Occipital lobe (tissue), 2 donors: ENCODE data around the gene EPHA10. TPM values are rescaled to one million over a fixed set of nuclear protein-coding genes. Genes with fewer than 3 reads are reported as not detected.
"Not testable (repeated sequence)": the region's sequence is repeated elsewhere in the genome, so short reads cannot be mapped to it uniquely, and the experiment has no call there.

Experiments used
- DNase-seq: peaks from one replicate; lab custom pipeline; 2025; lab: John Stamatoyannopoulos, UW
- total RNA-seq: library from RNA; depleted of rRNA; stranded (reverse); fragments of >200 nt; gene quantifications from one replicate; pipeline ENCODE4 v1.2.3, GENCODE V29; 2014

EPHA10 gene
- total RNA-seq, 1 donor from 2014 or later: 10.1 TPM

DNA sequence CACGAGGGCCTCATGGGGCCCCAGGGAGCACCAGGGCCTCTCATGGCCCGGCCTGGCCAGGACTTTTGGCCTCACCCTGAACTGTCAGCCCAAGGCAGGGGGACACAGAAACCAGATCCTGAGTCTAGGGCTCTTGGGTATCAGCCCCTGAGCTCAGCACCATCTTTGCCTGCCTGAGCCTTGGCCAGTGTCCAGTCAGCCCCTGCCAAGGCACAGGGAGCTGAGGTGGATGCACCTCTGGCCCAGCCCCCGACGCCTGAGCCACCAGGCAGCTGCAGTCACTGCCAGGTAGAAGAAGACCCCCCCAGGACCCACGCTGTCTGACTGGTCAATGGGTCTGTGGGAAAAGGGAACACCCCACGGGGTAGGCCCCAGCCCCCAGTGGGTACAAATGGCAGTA, 47.3 kb downstream of the EPHA10 start:
- DNase-seq: no peak

DNA sequence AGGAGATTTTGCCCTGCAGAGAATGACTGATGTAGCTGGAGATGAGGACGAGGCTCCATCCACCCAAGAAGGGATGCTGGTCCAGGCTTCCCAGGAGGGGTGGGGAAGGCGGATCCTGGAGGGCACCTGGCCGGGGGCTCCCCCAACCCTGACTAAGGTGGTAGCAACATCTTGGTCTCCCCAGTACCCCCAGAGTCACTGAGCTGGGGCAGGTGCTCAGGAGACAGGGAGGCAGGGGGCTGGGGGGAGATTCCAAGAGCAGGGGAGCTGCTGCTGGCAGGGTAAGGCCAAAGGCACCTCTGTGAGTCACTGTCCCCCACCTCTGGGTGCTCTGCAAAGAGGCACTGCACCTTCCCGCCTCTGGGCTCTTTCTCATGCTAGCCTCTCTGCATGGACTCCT, 48.6 kb downstream of the EPHA10 start:
- no peak for DNase-seq

DNA sequence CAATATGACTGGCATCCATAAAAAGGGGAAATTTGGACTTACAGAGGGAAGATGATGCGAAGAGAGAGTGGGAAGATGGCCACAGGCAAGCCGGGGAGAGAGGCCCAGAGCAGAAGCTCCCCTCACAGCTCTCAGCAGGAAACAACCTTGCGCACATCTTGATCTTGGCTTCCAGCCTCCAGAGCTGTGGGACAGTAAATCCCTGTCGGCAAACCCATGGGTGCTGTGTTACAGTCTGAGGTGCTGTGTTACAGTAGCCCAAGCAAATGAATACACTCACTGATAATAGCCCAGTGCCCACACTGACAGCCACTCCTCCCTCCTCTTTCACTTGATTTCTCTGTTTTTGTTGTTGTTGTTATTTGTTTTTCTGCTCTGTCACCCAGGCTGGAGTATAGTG, 50.2 kb downstream of the EPHA10 start:
- no peak for DNase-seq

DNA sequence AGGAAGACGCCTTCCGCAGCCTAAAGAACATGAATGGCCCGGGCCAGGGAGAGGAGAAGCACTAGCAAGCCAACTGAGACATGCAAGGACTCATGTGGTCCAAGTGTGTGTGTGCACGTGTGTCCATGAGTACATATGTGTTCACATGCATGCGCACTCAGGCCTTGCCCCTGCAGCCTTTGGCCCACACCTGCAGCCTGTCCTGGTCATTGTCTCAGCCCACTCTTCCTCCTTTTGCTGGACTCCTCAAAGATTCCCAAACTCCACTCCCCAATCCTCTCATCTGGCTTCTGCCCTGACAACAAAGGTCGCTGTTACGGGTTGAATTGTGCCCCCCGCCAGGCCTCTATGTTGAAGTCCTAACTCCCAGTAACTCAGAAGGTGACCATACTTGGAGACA, 50.7 kb downstream of the EPHA10 start:
- no peak for DNase-seq

DNA sequence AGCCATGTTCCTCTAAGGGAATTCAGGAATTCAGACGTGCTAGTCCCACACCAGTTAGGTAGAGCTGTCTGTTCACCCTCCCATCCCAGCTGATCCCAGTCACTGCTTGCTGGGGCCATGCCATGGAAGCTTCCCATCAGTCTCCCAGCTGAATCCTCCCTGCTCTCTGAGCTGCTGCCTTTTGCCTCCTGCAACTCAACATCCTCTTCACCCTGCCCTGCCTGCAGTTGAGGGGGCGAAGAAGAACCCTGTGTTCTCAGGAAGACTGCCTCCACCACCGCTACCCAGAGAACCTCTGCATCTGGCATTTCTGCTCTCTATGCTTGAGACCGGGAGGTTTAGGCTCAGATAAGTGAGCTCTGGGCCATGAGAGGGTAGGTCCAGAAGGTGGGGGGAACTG, 56.4 kb downstream of the EPHA10 start:
- no peak for DNase-seq

DNA sequence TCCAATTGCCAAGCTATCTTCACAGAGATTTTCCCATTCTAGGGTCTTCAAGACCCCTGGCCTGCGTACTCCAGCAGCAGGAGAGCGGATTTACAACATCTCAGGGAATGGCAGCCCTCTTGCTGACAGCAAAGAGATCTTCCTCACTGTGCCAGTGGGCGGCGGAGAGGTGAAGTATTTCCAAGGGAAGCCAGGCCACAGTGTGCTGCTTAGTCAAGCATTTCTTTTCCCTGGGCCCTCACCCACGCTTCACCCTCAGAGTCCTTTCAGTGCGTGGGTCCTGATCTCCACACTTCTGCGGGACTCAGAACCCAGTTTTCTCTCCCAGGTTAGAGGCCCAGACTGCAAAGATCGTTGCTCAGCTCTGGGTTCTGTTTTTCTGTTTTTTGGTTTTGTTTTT, 59.5 kb downstream of the EPHA10 start:
- DNase-seq: no peak

DNA sequence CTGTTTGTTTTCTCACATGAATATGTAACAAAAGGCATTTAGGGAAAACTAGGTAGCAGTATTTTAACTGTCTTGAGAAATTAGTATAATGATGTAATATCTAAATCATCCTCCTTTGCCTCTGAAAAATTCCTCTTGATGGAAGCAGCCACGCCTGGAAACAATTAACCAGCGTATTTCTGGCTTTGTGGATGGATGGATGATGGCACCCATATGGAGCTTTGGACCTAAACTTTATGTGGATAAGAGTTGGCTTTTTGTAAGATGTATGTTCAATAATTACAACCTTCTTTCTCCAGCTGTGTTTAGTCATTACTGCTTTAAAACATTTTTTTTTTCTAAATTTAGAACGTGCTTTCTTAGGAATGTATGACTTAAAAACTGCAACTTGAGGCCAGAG, 60.0 kb downstream of the EPHA10 start:
- DNase-seq: no peak

DNA sequence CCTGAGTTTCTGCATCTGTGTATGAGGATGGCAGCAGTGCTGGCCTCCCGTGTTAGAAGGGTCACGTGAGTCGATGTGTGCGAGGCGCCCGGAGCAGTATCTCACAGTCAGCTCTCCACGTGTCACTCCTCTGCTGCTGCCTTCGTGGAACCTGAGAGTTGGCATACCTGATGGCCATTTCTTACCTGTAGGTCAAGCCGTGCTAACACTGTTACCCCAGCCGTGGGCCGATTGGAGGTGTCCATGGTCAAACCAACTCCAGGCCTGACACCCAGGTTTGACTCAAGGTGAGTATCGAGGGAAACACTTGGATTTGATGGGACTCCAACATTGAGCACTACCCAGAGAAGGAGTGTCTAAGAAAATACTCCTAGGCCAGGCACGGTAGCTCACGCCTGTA, 61.9 kb downstream of the EPHA10 start:
- no peak for DNase-seq

DNA sequence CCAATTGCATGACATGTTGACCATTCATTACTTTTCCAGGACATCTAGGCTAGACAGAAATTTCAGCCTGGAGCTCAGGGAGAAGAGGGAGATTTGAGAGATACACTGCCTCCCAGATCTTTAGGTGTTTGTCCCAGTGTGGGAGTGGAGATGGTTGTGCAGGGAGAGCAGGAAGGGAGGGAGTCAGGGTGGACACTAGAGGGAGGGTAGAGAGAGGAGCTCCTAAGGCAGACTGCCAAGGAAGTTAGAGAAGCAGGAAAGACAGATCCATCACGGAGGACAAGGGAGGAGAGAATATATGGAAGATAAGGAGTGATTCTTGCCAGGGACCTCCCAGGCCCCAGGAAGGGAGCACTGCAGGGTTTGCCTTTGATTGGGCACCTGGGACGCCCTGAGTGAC, 63.9 kb downstream of the EPHA10 start:
- DNase-seq: no peak

DNA sequence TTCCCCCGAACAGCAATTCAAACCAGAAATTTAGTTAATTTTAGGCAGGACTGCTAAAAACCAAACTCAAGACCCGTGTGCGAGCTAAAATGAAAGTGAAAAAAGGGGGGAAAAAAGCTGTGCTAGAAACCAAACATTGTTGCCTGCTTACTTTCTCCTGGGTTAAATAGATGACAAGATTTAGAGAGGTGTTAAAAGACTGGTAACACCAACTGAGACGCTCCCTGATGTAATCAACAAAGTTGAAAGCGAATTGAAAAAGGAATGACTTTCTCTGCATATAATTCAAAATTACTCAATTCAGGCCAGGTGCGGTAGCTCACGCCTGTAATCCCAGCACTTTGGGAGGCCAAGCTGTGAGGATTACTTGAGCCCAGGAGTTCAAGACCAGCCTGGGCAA, 65.8 kb downstream of the EPHA10 start:
- no peak for DNase-seq

DNA sequence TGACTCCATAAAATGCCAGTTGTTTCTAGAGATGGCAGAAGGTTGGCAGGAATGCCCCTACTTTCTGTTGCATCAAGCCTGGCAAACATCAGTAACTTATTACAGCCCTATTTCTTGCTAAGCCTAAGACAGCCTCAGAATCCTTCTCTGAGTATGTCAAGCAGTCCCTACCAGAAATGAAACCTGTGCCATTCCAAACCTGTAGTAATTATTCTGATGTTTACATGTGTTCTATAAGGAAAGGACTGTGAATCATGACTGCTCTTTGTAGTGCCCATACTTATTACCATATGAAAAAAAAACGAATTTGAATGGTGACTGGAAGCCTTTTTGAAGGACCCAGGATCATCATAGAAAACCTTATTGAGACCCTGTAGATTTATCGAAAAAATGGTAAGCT, 67.2 kb downstream of the EPHA10 start:
- DNase-seq: no peak

DNA sequence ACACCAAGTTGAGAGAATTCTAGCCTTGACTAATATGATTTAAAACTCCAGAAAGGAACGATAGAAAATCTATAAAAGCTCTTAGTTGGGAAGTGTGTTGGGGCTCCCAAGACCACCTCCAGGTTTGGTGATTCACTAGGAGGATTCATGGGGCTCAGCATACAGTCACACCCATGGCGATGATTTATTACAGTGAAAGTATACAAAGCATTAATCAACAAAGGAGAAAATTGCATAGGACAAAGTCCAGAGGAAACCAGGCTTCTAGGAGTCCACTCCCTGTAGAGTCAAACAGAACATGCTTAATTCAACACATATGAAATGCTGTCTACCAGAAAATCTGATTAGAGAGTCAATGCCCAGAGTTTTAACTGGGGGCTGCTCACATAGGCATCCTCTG, 67.8 kb downstream of the EPHA10 start:
- no peak for DNase-seq

DNA sequence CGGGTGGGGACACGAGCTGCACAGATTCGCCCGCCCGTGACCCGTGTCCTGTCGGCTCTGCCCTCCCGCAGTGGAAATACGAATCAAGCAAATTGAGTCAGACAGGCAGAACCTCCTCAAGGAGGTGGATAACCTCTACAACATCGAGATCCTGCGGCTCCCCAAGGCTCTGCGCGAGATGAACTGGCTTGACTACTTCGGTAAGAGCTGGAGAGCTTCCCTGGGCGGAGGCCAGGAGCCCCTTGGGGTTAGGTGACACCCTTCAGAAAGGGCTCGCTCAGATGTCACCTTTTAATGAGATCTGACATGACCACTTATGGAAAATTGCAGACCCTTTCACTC, 72.1 kb downstream of the EPHA10 start:
- DNase-seq: no peak

DNA sequence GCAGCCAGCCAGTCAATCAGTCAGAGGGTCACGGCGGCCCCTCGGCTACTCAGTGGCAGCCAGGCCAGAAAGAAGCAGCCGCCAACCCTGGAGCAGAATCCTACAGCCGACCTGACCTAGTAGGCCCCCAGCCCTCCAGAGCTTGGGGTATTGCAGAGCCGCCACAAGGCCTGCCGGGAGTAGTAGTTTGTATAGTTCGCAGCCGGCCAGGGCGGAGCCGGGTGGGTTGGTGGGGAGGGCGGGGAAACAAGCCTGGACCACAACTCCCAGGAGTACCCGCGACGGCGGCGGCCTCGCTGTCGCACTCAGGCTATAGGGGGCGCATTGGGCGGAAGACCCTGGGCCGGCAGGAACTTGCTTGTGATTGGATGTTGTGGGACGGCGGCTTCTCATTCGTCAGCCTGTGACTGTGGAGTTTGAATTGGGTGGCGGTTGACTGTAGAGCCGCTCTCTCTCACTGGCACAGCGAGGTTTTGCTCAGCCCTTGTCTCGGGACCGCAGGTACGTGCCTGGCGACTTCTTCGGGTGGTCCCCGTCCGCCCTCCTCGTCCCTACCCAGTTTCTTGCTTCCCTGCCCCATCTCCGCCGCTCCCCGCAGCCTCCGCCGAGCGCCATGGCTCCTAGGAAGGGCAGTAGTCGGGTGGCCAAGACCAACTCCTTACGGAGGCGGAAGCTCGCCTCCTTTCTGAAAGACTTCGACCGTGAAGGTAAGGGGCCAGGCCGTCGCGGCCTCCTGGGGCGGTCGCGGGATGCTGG, 72.7 kb downstream of the EPHA10 start, which contains the start of gene CDCA8:
Gene CDCA8 (plus strand): TSS at position 439 of the 756 bp plus-strand sequence. CDS start 175 bp downstream, at position 614.
- DNase-seq: peak; percentile 99

DNA sequence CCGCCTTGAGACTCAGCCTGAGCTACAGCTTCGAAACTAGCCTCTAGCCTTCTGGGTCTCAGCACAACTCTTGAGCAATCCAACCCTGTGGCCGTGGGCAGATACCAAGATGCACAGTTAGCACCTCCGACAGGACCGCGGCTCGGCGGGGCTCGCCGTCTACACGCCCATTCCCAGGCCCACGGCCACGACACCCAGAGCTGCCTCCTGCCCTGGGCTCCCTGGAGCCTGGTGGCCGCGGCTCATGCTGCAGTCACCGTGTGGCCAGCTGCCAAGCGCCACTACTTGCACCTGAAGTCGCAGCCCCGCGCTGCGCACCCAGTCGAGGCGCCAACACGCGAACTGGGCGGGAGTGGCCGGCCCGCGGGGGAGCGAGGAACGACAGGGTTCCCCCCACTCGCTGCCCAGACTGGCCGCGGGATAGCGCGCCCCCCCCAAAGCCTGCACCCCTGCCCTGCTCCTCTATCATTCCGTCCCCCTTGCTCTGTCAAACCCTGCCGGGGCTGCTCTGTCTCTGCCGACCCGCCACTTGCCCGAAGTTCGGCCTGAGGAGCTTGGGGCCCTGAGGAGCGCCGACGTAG, 73.3 kb downstream of the EPHA10 start:
- DNase-seq: no peak

DNA sequence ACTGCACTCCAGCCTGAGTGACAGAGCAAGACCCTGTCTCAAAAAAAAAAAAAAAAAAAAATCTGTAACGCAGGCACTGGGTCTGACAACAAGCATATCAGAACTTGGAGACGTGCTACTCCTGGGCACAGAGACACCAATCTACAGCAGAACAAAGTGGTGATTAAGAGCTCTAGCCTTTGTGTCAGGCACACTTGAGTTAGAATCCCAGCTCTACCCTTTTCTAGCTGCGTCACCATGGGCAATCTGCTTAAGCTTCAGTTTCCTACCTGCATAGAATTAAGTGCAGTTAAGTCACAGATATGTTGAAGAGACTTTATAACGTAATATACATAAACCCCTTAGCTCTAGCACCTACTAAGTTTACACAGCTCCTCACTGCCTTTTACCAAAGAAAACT, 76.0 kb downstream of the EPHA10 start:
- no peak for DNase-seq

DNA sequence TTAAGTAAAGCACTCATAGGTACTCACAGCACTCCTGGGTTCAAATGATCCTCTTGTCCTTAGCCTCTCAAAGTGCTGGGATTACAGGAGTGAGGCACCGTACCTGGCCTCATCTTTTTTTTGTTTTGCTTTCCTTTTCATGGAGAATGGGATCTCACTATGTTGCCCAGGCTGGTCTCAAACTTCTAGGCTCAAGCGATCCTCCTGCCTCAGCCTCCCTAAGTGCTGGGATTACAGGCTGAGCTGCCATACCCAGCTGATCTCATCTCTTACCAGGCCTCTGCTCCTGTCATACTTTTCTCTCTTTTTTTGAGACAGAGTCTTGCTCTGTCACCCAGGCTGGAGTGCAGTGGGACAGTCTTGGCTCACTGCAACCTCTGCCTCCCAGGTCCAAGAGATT, 77.2 kb downstream of the EPHA10 start:
- DNase-seq: not testable (repeated sequence)

DNA sequence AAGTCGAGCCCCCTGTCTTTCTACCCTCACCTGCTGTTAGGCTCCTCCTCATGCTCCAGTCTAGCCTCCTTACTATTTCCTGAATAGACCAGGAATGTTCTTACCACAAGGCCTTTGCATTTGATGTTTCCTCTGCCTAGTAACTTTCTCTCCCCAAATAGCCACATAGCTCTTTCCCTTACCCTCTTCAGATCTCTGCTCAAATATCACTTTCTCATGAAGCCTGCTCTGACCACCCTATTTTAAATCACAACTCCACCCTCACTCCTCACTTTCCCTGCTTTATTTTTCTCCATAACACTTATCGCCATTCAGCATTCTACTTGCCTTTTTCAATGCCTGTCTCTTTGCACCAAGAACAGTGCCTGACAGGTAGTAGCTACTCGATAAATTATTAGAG, 79.2 kb downstream of the EPHA10 start:
- no peak for DNase-seq

DNA sequence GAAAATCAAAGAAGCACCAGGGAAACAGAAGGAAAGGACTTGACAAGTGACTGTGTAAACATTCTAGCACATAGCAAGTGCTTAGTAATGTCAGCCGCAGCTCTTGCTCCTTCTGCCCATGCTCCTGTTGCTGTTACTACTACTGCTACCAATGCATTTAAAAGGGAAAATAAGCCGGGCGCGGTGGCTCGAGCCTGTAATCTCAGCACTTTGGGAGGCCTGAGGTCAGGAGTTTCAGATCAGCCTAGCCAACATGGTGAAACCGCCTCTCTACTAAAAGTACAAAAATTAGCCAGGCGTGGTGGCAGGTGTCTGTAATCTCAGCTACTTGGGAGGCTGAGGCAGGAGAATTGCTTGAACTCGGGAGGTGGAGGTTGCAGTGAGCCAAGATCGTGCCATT, 80.7 kb downstream of the EPHA10 start:
- not testable (repeated sequence) for DNase-seq

DNA sequence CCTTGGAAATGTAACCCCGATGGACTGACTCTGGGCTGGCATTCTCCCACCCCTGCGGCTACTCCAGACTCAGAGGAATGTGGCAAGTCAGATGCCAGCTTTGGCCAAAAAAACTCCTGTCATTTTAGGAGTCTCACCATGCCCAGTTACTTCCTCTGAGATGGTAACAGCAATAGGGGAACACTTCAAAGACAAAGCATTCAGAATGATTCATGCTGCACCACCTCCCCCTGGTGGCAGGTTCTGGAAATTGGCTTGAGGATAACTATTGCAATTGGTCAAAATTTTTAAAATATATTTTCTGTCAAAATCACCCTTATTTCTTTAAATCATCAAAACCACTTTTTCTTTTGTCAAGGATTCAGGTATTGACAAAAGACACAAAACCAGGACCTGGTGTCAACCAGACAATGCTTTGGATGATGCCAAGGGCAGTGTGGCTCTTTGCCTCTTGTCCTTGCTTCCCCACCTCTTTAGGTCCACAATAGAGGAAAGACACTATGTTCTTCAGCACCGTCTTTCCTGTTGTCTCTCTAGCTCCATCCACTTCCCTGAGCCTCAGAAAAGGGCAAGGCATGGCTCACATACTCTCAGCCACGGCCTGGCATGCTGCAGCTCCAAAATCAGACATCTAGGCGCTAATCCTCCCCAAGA, 82.5 kb downstream of the EPHA10 start:
- DNase-seq: peak; percentile 32

DNA sequence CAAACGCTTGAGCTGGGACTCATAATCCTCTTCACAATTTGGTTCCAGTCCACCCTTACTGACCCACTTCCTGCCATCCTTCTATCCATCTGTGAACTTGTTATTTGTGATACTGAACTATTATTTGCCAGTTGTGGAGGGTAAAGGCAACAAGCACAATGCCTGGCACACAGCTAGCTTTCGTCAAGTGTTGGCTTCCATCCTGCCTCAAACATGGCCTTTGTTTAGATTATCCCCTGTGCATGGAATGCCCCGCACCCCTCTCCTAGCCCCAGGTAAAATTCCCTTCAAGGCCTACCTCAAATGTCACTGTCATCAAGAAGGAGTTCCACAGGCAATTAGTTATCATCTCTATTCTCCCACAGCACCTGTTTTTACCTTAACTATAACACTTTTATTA, 84.0 kb downstream of the EPHA10 start:
- no peak for DNase-seq

DNA sequence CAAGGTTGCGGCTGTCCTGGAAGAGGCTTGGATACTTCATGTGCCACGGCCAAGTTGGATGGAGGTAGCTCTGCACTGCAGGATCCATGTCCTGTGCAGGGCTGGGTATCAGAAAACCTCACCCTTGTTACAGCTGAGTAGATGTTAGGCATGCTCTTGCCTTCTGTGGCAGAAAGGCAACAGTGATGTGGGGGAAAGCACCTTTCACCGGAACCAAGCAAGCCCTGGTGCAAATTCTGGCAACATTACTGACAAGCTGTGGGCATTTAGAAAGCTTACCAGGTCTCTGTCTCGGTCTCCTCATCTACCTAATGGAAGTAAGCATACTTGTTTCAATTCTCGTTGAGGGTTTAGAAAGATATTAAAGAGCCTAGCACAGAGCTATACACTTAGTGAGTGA, 87.1 kb downstream of the EPHA10 start:
- no peak for DNase-seq

DNA sequence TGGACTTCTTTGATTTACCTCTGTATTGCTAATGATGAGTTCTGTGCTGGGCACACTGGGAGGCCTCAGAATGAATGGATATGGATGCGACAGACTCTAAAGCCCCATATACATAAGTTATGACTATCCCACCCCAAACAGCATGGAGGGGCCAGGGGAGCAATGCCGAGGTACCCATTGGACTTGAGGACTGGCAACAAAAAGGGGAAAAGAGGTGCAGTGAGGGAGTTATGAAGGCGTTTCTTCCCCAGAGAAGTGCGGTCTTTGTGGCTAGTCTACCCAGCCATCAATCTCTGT, 87.8 kb downstream of the EPHA10 start:
- DNase-seq: no peak
